DND-41 (cell line): ENCODE measurements around the gene MSL3B.

ENCODE experiments used
- ATAC-seq: fragments of 200-7000 bp; cut with Tn5 transposase; 3 replicates; pipeline ENCODE4 v1.9.1; 2021; ENCODE audit warnings: low read depth; ENCODE audit not compliant: insufficient read depth
- DNase-seq: peaks from one replicate; pipeline ENCODE4 v3.0.0-alpha.2; 2020
- H2AFZ ChIP-seq: 2 replicates; pipeline ENCODE4 v1.6.0; 2012; ENCODE audit warnings: low read depth, low read length
- H3K27ac ChIP-seq: 2 replicates; pipeline ENCODE4 v1.5.1; 2012; ENCODE audit warnings: low read length, inconsistent platforms
- H3K27me3 ChIP-seq: fragments of 200-600 bp; sonication (generic); 2 replicates; pipeline ENCODE4 v1.6.0; 2012; ENCODE audit warnings: low read length, mild to moderate bottlenecking, inconsistent platforms; ENCODE audit not compliant: insufficient read depth, poor library complexity
- H3K36me3 ChIP-seq: 2 replicates; pipeline ENCODE4 v1.5.1; 2012; ENCODE audit warnings: low read length, inconsistent platforms; ENCODE audit not compliant: insufficient read depth
- H3K4me1 ChIP-seq: 2 replicates; pipeline ENCODE4 v1.5.1; 2012; ENCODE audit warnings: mild to moderate bottlenecking, low read length; ENCODE audit not compliant: insufficient read depth
- H3K4me2 ChIP-seq: 2 replicates; pipeline ENCODE4 v1.6.0; 2012; ENCODE audit warnings: mild to moderate bottlenecking, moderate library complexity, low read length, inconsistent platforms; ENCODE audit not compliant: insufficient read depth
- H3K4me3 ChIP-seq, 2 experiments: fragments of 200-600 bp in 1 of 2; shearing (Covaris generic) in 1 of 2; 2 replicates each; pipeline ENCODE4 v1.5.1; 2012 to 2016; ENCODE audit warnings: inconsistent platforms in 2 of 2, low read length in 2 of 2, mild to moderate bottlenecking in 2 of 2, low read depth in 1 of 2, moderate library complexity in 1 of 2
- H3K79me2 ChIP-seq: 2 replicates; pipeline ENCODE4 v1.6.0; 2012; ENCODE audit warnings: low read length, inconsistent platforms; ENCODE audit not compliant: insufficient read depth
- H3K9ac ChIP-seq: 2 replicates; pipeline ENCODE4 v1.6.0; 2012; ENCODE audit warnings: low read depth, mild to moderate bottlenecking, inconsistent platforms, low read length, moderate library complexity
- H3K9me3 ChIP-seq: 2 replicates; pipeline ENCODE4 v1.5.1; 2012; ENCODE audit warnings: low read length, moderate library complexity, mild to moderate bottlenecking, inconsistent platforms; ENCODE audit not compliant: insufficient read depth, severe bottlenecking
- H4K20me1 ChIP-seq: 2 replicates; pipeline ENCODE4 v1.6.0; 2012; ENCODE audit warnings: low read length; ENCODE audit not compliant: insufficient read depth
- EZH2 ChIP-seq: IDR thresholded peaks from 3 replicates; pipeline ENCODE4 v1.6.1; 2012; ENCODE audit warnings: borderline replicate concordance, low read depth, mild to moderate bottlenecking, moderate library complexity, low read length, inconsistent platforms; ENCODE audit not compliant: severe bottlenecking
- TF ChIP-seq, protein P1 (sequence below): IDR thresholded peaks from 2 replicates; pipeline ENCODE4 v1.5.1; 2012; ENCODE audit warnings: borderline replicate concordance, low read length, moderate library complexity, mild to moderate bottlenecking; ENCODE audit not compliant: poor library complexity, severe bottlenecking; ENCODE audit errors: extremely low read depth

The MSL3B gene

GRCh38 chr2:233821196-233821595 is 47.0 kb downstream of the MSL3B start:
- H3K27ac ChIP-seq: no peak overlapping the region
- no peaks in the 10 kb centered on the region for H3K27me3 ChIP-seq
- TF ChIP-seq EZH2: no peak
- TF ChIP-seq, protein P1, sequence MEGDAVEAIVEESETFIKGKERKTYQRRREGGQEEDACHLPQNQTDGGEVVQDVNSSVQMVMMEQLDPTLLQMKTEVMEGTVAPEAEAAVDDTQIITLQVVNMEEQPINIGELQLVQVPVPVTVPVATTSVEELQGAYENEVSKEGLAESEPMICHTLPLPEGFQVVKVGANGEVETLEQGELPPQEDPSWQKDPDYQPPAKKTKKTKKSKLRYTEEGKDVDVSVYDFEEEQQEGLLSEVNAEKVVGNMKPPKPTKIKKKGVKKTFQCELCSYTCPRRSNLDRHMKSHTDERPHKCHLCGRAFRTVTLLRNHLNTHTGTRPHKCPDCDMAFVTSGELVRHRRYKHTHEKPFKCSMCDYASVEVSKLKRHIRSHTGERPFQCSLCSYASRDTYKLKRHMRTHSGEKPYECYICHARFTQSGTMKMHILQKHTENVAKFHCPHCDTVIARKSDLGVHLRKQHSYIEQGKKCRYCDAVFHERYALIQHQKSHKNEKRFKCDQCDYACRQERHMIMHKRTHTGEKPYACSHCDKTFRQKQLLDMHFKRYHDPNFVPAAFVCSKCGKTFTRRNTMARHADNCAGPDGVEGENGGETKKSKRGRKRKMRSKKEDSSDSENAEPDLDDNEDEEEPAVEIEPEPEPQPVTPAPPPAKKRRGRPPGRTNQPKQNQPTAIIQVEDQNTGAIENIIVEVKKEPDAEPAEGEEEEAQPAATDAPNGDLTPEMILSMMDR: no peak
- DNase-seq (no peak), ATAC-seq (no peak)
- no peaks in the 10 kb centered on the region for H3K9me3 ChIP-seq
- no peaks in the 10 kb centered on the region for H3K36me3 ChIP-seq
- H3K4me3 ChIP-seq: no peak overlapping the region
- H2AFZ ChIP-seq: no peak overlapping the region
- H3K4me1 ChIP-seq: no peaks in the 10 kb centered on the region
- no peaks in the 10 kb centered on the region for H4K20me1 ChIP-seq
- no peak overlapping the region for H3K9ac ChIP-seq
- H3K79me2 ChIP-seq: no peaks in the 10 kb centered on the region
- no peak overlapping the region for H3K4me2 ChIP-seq

GRCh38 chr2:233820774-233821105 is 47.4 kb downstream of the MSL3B start:
- Histone ChIP-seq H3K4me1 (no peaks in the 10 kb centered on the region), H3K36me3 (no peaks in the 10 kb centered on the region), H3K4me3 (no peak overlapping the region), H3K4me2 (no peak overlapping the region), H3K9ac (no peak overlapping the region), H4K20me1 (no peaks in the 10 kb centered on the region), H3K9me3 (no peaks in the 10 kb centered on the region), H3K27ac (no peak overlapping the region), H3K79me2 (no peaks in the 10 kb centered on the region), H2AFZ (no peak overlapping the region), H3K27me3 (no peaks in the 10 kb centered on the region)
- no peak for TF ChIP-seq EZH2
- TF ChIP-seq, protein P1: no peak
- ATAC-seq (no peak), DNase-seq (no peak)

- Histone ChIP-seq H4K20me1 (no peaks in the 10 kb centered on the region), H3K9ac (no peak overlapping the region), H3K36me3 (no peaks in the 10 kb centered on the region), H3K9me3 (no peaks in the 10 kb centered on the region), H3K4me1 (no peaks in the 10 kb centered on the region), H3K79me2 (no peaks in the 10 kb centered on the region), H3K27ac (no peak overlapping the region), H3K4me2 (no peak overlapping the region), H3K4me3 (no peak overlapping the region), H3K27me3 (no peaks in the 10 kb centered on the region), H2AFZ (no peak overlapping the region)
- DNase-seq (no peak), ATAC-seq (no peak)
- TF ChIP-seq, protein P1: no peak
- no peak for TF ChIP-seq EZH2
These were observed 48.1 kb downstream of the MSL3B start for GRCh38 chr2:233819884-233820773.
